BE2C (cell line): ENCODE results near the gene TCF23.
A peak's percentile ranks its signal among the peaks of the same experiment; 100 is the strongest.

ENCODE experiments used
- DNase-seq: peaks from one replicate; pipeline ENCODE4 v3.0.0-alpha.2; 2020
- H3K27me3 ChIP-seq: fragments of 250-450 bp; sonication (Bioruptor Pico); 2 replicates; pipeline ENCODE4 v1.5.1; 2020; ENCODE audit warnings: mild to moderate bottlenecking
- H3K36me3 ChIP-seq: fragments of 250-450 bp; sonication (Bioruptor Pico); 2 replicates; pipeline ENCODE4 v1.5.1; 2020; ENCODE audit warnings: mild to moderate bottlenecking
- H3K4me1 ChIP-seq: fragments of 250-450 bp; sonication (Bioruptor Pico); 2 replicates; pipeline ENCODE4 v1.5.1; 2020
- H3K4me3 ChIP-seq: 2 replicates; pipeline ENCODE4 v1.5.1; 2011; ENCODE audit warnings: low read depth, low read length
- H3K9me3 ChIP-seq: fragments of 250-450 bp; sonication (Bioruptor Pico); 2 replicates; pipeline ENCODE4 v1.5.1; 2020
- CTCF ChIP-seq: IDR thresholded peaks from 2 replicates; pipeline ENCODE4 v1.5.1; 2012; ENCODE audit warnings: mild to moderate bottlenecking, low read depth, low read length

TCF23 gene

GRCh38 chr2:27127883-27128667 lies 20.7 kb upstream of the TCF23 start:
- peaks cover 24% of the 10 kb centered on the region for H3K36me3 ChIP-seq
- H3K4me3 ChIP-seq = no peak overlapping the region
- no peak for DNase-seq
- H3K9me3 ChIP-seq = no peaks in the 10 kb centered on the region
- no peaks in the 10 kb centered on the region for H3K27me3 ChIP-seq
- H3K4me1 ChIP-seq = no peaks in the 10 kb centered on the region; the same call in 1 of the 2 replicates
- TF ChIP-seq CTCF = no peak

- no peak for DNase-seq
- no peak overlapping the region for H3K4me3 ChIP-seq
- no peak for TF ChIP-seq CTCF
- no peaks in the 10 kb centered on the region for H3K27me3 ChIP-seq
- H3K4me1 ChIP-seq = no peaks in the 10 kb centered on the region; the same call in none of the 2 replicates
- H3K36me3 ChIP-seq = peaks cover 24% of the 10 kb centered on the region
- H3K9me3 ChIP-seq = no peaks in the 10 kb centered on the region
Measured at GRCh38 chr2:27128668-27129571, 19.9 kb upstream of the TCF23 start.

- Histone ChIP-seq H3K4me1 (no peaks in the 10 kb centered on the region; the same call in 1 of the 2 replicates), H3K9me3 (no peaks in the 10 kb centered on the region), H3K27me3 (no peaks in the 10 kb centered on the region), H3K4me3 (no peak overlapping the region), H3K36me3 (peaks cover 24% of the 10 kb centered on the region)
- TF ChIP-seq CTCF = no peak
- no peak for DNase-seq
Measured at GRCh38 chr2:27130396-27130795, 18.4 kb upstream of the TCF23 start.

- Histone ChIP-seq H3K27me3 (no peaks in the 10 kb centered on the region), H3K4me3 (no peak overlapping the region), H3K4me1 (no peaks in the 10 kb centered on the region; the same call in 1 of the 2 replicates), H3K9me3 (no peaks in the 10 kb centered on the region), H3K36me3 (peaks cover 24% of the 10 kb centered on the region)
- TF ChIP-seq CTCF = no peak
- DNase-seq = no peak
Measured at GRCh38 chr2:27131429-27131828, 17.4 kb upstream of the TCF23 start.

GRCh38 chr2:27133195-27133875 lies 15.5 kb upstream of the TCF23 start:
- Histone ChIP-seq H3K9me3 (no peaks in the 10 kb centered on the region), H3K36me3 (peaks cover 24% of the 10 kb centered on the region), H3K27me3 (no peaks in the 10 kb centered on the region), H3K4me1 (no peaks in the 10 kb centered on the region; the same call in 1 of the 2 replicates), H3K4me3 (peak overlapping the region; percentile 95)
- TF ChIP-seq CTCF = no peak
- no peak for DNase-seq
